OCI-LY1 (cell line): ENCODE data around the gene WNT9B.

ENCODE experiments used
- CTCF ChIP-seq: fragments of 200-600 bp; sonication (generic), shearing (Covaris generic); IDR thresholded peaks from 2 replicates; pipeline ENCODE4 v1.5.1; 2017; ENCODE audit warnings: mild to moderate bottlenecking, antibody characterized with exemption, low read length, moderate library complexity, mixed read lengths
- EZH2 ChIP-seq: fragments of 200-600 bp; sonication (generic), shearing (Covaris generic); IDR thresholded peaks from 2 replicates; pipeline ENCODE4 v1.8.0; 2017; ENCODE audit warnings: borderline replicate concordance, mixed run types, mild to moderate bottlenecking, antibody characterized with exemption, low read length, moderate library complexity, mixed read lengths

GRCh38 chr17:46818929-46819859 lies 32.2 kb upstream of the WNT9B start:
- TF ChIP-seq CTCF (no peak), EZH2 (no peak)
